ENCODE measurements around the gene STPG1.
A peak's percentile ranks its signal among the peaks of the same experiment; 100 is the strongest.
"Not testable (repeated sequence)": the region's sequence is repeated elsewhere in the genome, so short reads cannot be mapped to it uniquely, and the experiment has no call there.

STPG1 gene

DNA sequence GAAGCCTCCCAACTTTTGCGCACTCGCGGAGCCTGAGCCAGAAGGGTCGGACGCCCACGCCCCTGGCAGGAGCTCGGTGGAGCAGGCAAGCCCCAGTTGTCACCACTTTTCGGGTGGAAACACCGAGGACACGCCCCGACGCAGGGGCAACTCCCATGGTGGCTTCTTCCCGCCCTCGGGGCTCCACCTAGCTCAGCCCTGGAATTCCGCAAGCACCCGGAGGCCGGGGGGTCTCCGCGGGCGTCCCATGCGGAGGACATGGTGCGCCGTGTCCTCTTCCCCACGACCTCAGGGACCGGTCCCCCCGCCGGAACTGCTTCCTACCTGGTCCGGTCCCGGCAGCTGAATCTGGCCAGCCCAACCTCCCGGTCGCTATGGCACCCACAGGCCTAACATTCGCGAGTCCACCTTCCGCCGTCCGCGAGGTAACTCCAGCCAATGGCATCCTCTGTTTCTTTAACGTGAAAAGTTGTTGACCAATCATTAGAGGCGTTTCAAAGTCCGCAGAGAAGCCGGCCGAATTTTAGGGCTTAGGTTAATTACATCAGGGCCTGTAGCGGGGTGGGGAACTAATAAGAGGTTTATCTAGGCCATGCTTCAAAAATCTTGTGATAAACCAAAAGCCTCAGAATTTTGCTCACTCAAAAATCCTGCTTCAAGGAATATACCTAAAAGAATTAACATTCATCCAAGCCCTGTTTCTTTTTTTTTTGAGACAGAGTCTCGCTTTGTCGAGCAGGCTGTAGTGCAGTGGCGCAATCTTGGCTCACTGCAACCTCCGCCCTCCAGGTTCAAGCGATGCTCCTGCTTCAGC, at the start of gene STPG1:
STPG1 (minus strand) TSS at position 433 of the 814 bp plus-strand sequence. CDS start 12,394 bp downstream, outside the sequence.
- DNase-seq = peak; percentile 83
- ATAC-seq = peak; percentile 48

DNA sequence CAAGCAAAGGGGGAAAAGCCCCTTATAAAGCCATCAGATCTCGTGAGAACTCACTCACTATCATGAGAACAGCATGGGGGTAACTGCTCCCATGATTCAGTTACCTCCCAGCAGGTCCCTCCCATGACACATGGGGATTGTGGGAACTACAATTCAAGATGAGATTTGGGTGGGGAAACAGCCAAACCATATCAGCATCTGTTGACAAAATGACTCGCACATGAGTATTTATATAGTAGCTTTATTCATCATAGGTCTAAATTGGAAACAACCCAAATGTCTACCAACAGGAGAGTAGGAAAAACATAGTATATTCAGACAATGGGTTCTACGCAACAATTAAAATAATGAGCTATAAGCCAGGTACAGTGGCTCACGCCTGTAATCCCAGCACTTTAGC, 48.5 kb upstream of the STPG1 start:
- not testable (repeated sequence) for DNase-seq, ATAC-seq

DNA sequence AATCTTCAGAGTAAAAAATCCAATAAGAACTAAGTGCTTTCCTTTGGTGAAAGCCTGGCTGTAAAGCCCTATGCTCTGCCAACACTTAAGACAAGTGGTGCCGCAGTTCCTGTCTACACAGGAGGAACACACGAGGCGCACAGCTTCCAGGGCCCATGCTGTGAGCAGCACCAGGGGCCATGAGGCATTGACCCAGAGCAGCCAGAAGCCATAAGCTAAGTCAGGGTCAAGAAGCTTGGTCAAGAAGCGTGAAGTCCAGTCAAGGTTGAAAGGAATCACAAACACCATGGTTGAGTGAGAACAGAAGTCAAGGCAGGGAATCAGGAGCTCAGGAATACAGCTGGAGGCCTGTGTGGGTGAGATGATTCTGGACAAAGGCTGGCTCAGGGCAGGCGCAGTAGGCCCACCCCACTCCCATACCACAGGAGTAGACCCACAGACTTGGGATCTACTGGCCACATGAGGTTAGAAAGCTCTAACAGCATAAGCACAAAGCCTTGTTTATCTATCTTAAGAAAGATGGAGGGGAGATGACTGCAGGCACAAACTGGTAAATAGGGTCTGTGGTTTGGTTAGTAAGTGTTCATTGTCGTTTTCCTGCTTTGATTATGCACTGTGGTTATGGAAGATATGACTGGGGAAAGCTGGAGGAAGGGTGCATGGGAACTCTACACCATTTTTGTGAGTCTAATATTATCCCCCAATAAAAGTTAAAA, 46.1 kb upstream of the STPG1 start:
- no peak for ATAC-seq
- no peak for DNase-seq

DNA sequence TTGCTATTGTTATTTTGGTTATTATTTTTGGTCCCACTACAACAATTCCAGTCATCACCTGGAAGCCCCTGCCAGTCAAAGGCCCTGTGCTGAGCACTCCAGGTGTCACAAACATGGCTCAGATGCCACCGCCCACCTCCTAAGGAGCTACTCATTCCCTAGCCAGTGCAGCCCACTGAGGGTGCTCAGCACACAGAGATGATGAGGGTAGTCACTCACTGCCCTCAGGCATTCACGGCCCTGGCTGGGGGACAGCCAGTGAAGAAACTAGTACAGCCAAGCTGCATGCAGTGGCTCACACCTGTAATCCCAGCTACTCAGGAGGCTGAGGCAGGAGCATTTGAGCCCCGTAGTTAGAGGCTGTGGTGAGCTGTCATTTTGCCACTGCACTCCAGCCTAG, 44.3 kb upstream of the STPG1 start:
- ATAC-seq = no peak

DNA sequence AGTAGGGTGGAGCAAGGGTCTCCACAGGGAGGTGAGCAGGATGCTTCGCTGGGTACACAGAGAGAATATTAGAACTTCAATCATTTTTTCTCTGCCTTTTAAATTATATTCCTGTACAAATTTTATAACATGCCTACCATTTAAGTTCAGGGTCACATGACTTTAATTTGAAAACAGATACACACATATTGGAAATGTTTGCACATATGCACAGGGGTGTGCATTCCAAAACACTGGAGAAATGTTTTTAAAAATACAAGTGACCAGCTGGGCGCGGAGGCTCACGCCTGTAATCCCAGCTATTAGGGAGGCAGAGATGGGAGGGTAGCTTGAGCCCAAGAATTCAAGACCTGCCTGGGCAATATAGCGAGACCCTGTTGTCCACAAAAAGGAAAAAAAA, 41.7 kb upstream of the STPG1 start:
- DNase-seq (no peak), ATAC-seq (no peak)

More for the DNA sequence above, 44.3 kb upstream of the STPG1 start:
- DNase-seq = no peak

- DNase-seq = no peak
- ATAC-seq = no peak
Observed at GRCh38 chr1:24454673-24455072, 41.1 kb upstream of the STPG1 start.

- ATAC-seq = no peak
Observed at GRCh38 chr1:24452922-24453485, 39.4 kb upstream of the STPG1 start.

GRCh38 chr1:24451746-24452145, 38.2 kb upstream of the STPG1 start:
- ATAC-seq = no peak
- no peak for DNase-seq

More at GRCh38 chr1:24452922-24453485, 39.4 kb upstream of the STPG1 start:
- no peak for DNase-seq

GRCh38 chr1:24450857-24451397, 37.3 kb upstream of the STPG1 start:
- DNase-seq = no peak
- no peak for ATAC-seq

- DNase-seq (no peak), ATAC-seq (no peak)
Observed at GRCh38 chr1:24450316-24450715, 36.7 kb upstream of the STPG1 start.

DNA sequence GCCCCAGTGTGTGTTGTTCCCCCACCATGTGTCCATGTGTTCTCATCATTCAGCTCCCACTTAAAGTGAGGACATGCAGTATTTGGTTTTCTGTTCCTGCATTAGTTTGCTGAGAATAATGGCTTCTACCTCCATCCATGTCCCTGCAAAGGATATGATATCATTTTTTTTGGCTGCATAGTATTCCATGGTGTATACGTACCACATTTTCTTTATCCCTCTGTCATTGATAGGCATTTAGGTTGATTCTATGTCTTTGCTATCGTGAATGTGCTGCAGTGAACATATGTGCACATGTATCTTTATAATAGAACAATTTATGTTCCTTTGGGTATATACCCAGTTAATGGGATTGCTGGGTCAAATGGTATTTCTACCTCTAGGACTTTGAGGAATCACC, 32.9 kb upstream of the STPG1 start:
- not testable (repeated sequence) for DNase-seq, ATAC-seq

DNA sequence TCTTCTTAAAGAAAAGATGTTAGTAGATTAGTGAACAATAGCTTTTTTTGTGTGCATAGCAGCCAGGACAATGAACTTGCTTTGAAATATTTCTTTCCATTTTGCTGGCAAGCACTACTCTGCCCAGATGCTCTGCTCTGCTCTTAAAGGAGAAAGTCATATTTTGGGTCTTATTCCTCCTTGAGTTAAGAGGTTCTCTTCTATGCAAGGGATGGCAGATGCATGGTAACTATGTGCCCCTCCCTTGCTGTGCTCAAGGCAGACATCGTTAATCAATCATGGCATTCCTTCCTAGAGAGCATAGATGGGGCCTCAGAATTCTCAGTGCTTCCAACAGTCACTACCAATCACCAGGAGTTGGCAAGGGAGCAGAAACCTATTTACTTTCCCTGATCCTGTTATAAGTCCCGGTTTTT, 29.7 kb upstream of the STPG1 start:
- ATAC-seq (no peak), DNase-seq (no peak)

- ATAC-seq = no peak
- DNase-seq = no peak
Observed at GRCh38 chr1:24442764-24443163, 29.2 kb upstream of the STPG1 start.

- DNase-seq (no peak), ATAC-seq (no peak)
Observed at GRCh38 chr1:24441996-24442668, 28.6 kb upstream of the STPG1 start.

DNA sequence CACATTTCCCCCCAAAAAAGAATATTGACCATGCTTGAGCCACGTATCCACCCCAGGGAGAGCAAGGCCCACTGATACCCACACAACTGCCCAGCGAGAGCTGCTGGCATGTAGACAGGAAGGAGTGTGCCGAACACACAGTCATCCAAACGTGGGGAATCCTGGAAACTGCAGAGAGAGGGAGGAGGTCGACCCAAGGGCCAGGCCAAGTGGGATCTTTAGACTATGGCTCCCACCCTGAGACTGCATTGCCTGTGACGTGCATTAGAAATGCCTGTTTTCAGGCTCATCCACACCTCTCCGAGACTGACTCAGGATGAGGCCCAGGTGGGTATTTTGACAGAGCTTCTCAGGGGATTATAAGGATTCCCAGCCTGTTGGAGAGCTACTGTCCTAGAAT, 27.9 kb upstream of the STPG1 start:
- no peak for ATAC-seq
- no peak for DNase-seq

DNA sequence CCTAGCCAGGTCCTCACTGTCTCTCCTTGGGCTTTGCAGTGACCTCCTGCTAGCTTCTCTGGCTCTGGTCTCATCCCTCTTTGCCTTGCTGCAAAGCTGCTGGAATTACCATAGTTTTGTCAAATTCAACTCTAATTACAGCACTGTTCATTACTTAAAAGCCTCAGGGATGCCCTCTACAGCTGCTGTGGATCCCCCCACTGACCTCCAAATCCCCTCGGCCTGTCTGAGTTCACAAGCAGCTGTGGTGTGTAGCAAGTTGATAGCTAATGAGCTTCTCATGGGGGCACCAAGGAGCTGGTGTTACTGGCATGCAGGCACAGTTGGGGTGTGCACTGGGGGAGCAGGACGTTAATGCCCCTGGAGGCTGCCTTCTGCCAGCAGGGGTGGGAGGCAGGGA, 26.9 kb upstream of the STPG1 start:
- DNase-seq (no peak), ATAC-seq (no peak)

DNA sequence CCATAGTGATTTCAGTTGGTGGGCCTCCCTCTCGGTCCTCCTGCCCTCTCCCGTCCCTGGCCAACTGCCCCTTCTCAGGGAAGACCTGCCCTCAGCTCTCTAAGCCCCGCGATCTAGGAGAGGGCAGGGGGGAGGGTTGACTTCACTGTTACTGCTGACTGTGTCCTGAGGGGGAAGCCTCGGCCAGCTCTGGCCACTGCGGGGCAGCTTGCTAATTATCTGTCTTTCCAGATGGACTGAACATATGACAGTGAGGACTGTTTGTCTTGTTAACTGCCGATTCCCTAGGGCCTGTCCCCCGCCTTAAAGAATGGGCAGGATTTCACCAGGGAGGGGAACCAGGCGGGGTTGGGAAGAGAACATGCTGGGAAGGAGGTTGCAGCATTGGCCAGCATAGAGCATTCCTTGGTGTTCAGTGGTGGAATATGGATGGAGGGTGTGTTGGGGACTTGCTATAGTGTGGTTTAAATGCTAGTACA, 24.9 kb upstream of the STPG1 start:
- no peak for DNase-seq
- ATAC-seq = no peak

GRCh38 chr1:24437631-24438396, 24.2 kb upstream of the STPG1 start:
- no peak for ATAC-seq
- DNase-seq = no peak

DNA sequence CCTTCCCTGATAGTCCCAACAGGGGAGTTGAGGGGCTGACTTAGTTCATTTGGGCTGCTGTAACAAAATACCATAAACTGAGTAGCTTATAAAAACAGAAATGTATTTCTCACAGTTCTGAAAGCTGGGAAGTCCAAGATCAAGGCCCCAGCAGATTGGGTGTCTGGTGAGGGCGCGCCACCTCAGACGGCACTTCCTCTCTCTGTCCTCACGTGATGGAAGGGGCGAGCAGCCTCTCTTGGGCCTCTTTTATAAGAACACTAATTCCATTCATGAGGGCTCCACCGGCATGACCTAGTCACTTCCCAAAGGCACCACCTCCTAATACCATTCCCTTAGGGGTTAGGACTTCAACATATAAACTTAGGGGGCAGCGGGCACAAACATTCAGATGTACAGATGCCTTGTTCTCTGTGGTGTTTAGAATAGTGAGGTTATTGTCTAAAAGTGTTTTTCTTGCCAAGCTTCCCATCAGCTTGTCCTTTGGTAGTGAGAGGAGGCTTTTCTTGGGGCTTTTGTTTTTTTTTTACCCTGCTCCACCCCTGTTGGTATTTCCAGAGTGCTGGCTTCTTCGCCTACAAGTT, 22.3 kb upstream of the STPG1 start:
- no peak for ATAC-seq
- no peak for DNase-seq

- ATAC-seq (no peak), DNase-seq (no peak)
Observed at GRCh38 chr1:24427545-24427862, 13.9 kb upstream of the STPG1 start.
